Common myeloid progenitor, CD34-positive (primary cell): ENCODE data around the gene ZNF526.

Source experiments
- CTCF ChIA-PET: fragments of 350-600 bp; sonication (Branson Sonifier 250); formaldehyde crosslinking; loops from one replicate; lab custom pipeline; 2021; ENCODE audit warnings: antibody characterized with exemption; lab: Charles Lee
- POLR2A ChIA-PET: fragments of 350-600 bp; sonication (Branson Sonifier 250); formaldehyde crosslinking; loops from one replicate; lab custom pipeline; 2021; ENCODE audit warnings: antibody characterized with exemption; lab: Charles Lee
- DNase-seq, 3 donors: peaks; one replicate each; pipeline versions ENCODE4 v3.0.0 to v3.0.0-alpha.2; 2013
- H3K27ac ChIP-seq, 2 experiments: 1 replicate in 1 of 2; 2 replicates in 1 of 2; pipeline ENCODE4 v1.7.0; 2013; ENCODE audit warnings: inconsistent platforms in 2 of 2, low read length in 2 of 2, mild to moderate bottlenecking in 2 of 2, low read depth in 1 of 2, moderate library complexity in 1 of 2; ENCODE audit not compliant: severe bottlenecking in 2 of 2, insufficient read depth in 1 of 2, poor library complexity in 1 of 2
- H3K27me3 ChIP-seq, 5 experiments: replicated peaks in 2 of 5; 1 replicate in 3 of 5; 2 replicates in 2 of 5; pipeline versions ENCODE4 v1.6.1 to v1.7.0; 2013; ENCODE audit warnings: low read length in 4 of 5, mild to moderate bottlenecking in 2 of 5, moderate library complexity in 2 of 5, inconsistent platforms in 1 of 5; ENCODE audit not compliant: insufficient read depth in 5 of 5, control insufficient read depth in 4 of 5
- H3K36me3 ChIP-seq, 4 experiments: 1 replicate in 2 of 4; 2 replicates in 2 of 4; pipeline versions ENCODE4 v1.6.1 to v1.7.0; 2013; ENCODE audit warnings: low read length in 3 of 4, control low read depth in 1 of 4, mild to moderate bottlenecking in 1 of 4; ENCODE audit not compliant: control insufficient read depth in 4 of 4, insufficient read depth in 4 of 4
- H3K4me1 ChIP-seq, 4 experiments: 1 replicate in 3 of 4; 2 replicates in 1 of 4; pipeline versions ENCODE4 v1.6.1 to v1.7.1; 2013; ENCODE audit warnings: low read length in 3 of 4, mild to moderate bottlenecking in 3 of 4, control low read depth in 1 of 4, inconsistent platforms in 1 of 4, moderate library complexity in 1 of 4; ENCODE audit not compliant: control insufficient read depth in 4 of 4, insufficient read depth in 4 of 4; ENCODE audit errors: control extremely low read depth in 1 of 4
- H3K4me3 ChIP-seq, 7 experiments: 1 replicate in 4 of 7; 2 replicates in 3 of 7; pipeline versions ENCODE4 v1.5.1 to v1.7.0; 2013; ENCODE audit warnings: mild to moderate bottlenecking in 7 of 7, low read length in 6 of 7, moderate library complexity in 6 of 7, inconsistent platforms in 2 of 7, low read depth in 2 of 7, control low read depth in 1 of 7; ENCODE audit not compliant: insufficient read depth in 4 of 7, control insufficient read depth in 1 of 7; ENCODE audit errors: extremely low read depth in 1 of 7
- H3K9me3 ChIP-seq, 5 experiments: 1 replicate in 4 of 5; 2 replicates in 1 of 5; pipeline versions ENCODE4 v1.6.1 to v1.7.1; 2013; ENCODE audit warnings: low read length in 4 of 5, mild to moderate bottlenecking in 2 of 5, inconsistent platforms in 1 of 5, low read depth in 1 of 5, moderate library complexity in 1 of 5; ENCODE audit not compliant: control insufficient read depth in 4 of 5, insufficient read depth in 2 of 5; ENCODE audit errors: control extremely low read depth in 1 of 5
- WGBS: methylation state at CpG from one replicate; pipeline ENCODE4 v1.1.5; 2013; ENCODE audit not compliant: insufficient coverage; 5-methylcytosine and 5-hydroxymethylcytosine counted together

The ZNF526 gene

GRCh38 chr19:42230571-42230970 lies 10.5 kb downstream of the ZNF526 start:
- H3K4me3 ChIP-seq, result no peak overlapping the region
- POLR2A ChIA-PET, result no interaction called here
- CTCF ChIA-PET, result interaction anchor here (1.1 kb wide), 2 partner anchors 49 to 64 kb away, joined by 3 to 4 read pairs; no protein-coding TSS in a partner anchor

GRCh38 chr19:42232435-42232834 lies 12.3 kb downstream of the ZNF526 start:
- ChIA-PET POLR2A (no interaction called here), CTCF (interaction anchor here (0.9 kb wide), 1 partner anchor 8 kb away, joined by 3 read pairs; no protein-coding TSS in a partner anchor)
- WGBS, result 100% methylated on average over 6 of the region's 10 CpGs
- H3K9me3 ChIP-seq, result no peaks in the 10 kb centered on the region
- H3K36me3 ChIP-seq, result peaks cover 13 to 87% (median 64%) of the 10 kb centered on the region in 4 experiments
- H3K4me1 ChIP-seq, result peaks cover 0 to 6% (median 2%) of the 10 kb centered on the region in 4 experiments
- H3K4me3 ChIP-seq, result no peak overlapping the region
- DNase-seq, result no peak
- H3K27me3 ChIP-seq, result no peaks in the 10 kb centered on the region
- peak overlapping the region in 1 of 2 experiments; percentile 4 for H3K27ac ChIP-seq

More at GRCh38 chr19:42230571-42230970, 10.5 kb downstream of the ZNF526 start:
- no peak for DNase-seq
- Histone ChIP-seq H3K9me3 (no peaks in the 10 kb centered on the region), H3K4me1 (peaks cover 0 to 6% (median 2%) of the 10 kb centered on the region in 4 experiments), H3K36me3 (peaks cover 9 to 91% (median 64%) of the 10 kb centered on the region in 4 experiments), H3K27ac (no peak overlapping the region), H3K27me3 (no peaks in the 10 kb centered on the region)
- 87% methylated on average over 4 of the region's 4 CpGs for WGBS

- ChIA-PET CTCF (interaction anchor here (0.8 to 2.8 kb wide), 2 partner anchors 47 to 124 kb away, joined by 3 to 11 read pairs; no protein-coding TSS in a partner anchor), POLR2A (interaction anchor here (1.0 kb wide), 1 partner anchor 10 kb away, joined by 3 read pairs; no protein-coding TSS in a partner anchor)
- H3K9me3 ChIP-seq, result no peaks in the 10 kb centered on the region
- WGBS, result 100% methylated on average over 3 of the region's 7 CpGs
- H3K4me3 ChIP-seq, result no peak overlapping the region
- no peaks in the 10 kb centered on the region for H3K27me3 ChIP-seq
- H3K27ac ChIP-seq, result no peak overlapping the region
- H3K36me3 ChIP-seq, result peaks cover 13 to 83% (median 64%) of the 10 kb centered on the region in 4 experiments
- H3K4me1 ChIP-seq, result peaks cover 0 to 6% (median 2%) of the 10 kb centered on the region in 4 experiments
- DNase-seq, result no peak
Observed at GRCh38 chr19:42233106-42233505, 13.0 kb downstream of the ZNF526 start.

GRCh38 chr19:42233678-42234292 lies 13.7 kb downstream of the ZNF526 start:
- H3K4me3 ChIP-seq, result no peak overlapping the region
- H3K27me3 ChIP-seq, result no peaks in the 10 kb centered on the region
- peaks cover 13 to 78% (median 62%) of the 10 kb centered on the region in 4 experiments for H3K36me3 ChIP-seq
- CTCF ChIA-PET, result interaction anchor here (0.8 to 2.8 kb wide), 4 partner anchors 35 to 124 kb away, joined by 3 to 11 read pairs (median 4); no protein-coding TSS in a partner anchor
- no peaks in the 10 kb centered on the region for H3K9me3 ChIP-seq
- 96% methylated on average over 5 of the region's 6 CpGs for WGBS
- no peak overlapping the region for H3K27ac ChIP-seq
- POLR2A ChIA-PET, result interaction anchor here (0.6 to 1.0 kb wide), 2 partner anchors 9 to 99 kb away, joined by 3 read pairs; no protein-coding TSS in a partner anchor
- no peak for DNase-seq
- H3K4me1 ChIP-seq, result peaks cover 0 to 6% (median 2%) of the 10 kb centered on the region in 4 experiments

- ChIA-PET POLR2A (interaction anchor here (0.6 kb wide), 2 partner anchors 34 to 100 kb away, joined by 3 read pairs; partner anchors contain the start of gene CIC), CTCF (interaction anchor here (1.2 to 2.8 kb wide), 4 partner anchors 19 to 125 kb away, joined by 3 to 11 read pairs (median 5); no protein-coding TSS in a partner anchor)
- H3K27me3 ChIP-seq, result no peaks in the 10 kb centered on the region
- no peak for DNase-seq
- H3K27ac ChIP-seq, result no peak overlapping the region
- peaks cover 0 to 6% (median 1%) of the 10 kb centered on the region in 4 experiments for H3K4me1 ChIP-seq
- WGBS, result 100% methylated on average over 3 of the region's 11 CpGs
- no peaks in the 10 kb centered on the region for H3K9me3 ChIP-seq
- H3K4me3 ChIP-seq, result no peak overlapping the region
- H3K36me3 ChIP-seq, result peaks cover 13 to 78% (median 63%) of the 10 kb centered on the region in 4 experiments
Observed at GRCh38 chr19:42234364-42234763, 14.3 kb downstream of the ZNF526 start.

GRCh38 chr19:42235181-42235580 lies 15.1 kb downstream of the ZNF526 start:
- no peak overlapping the region for H3K27ac ChIP-seq
- peaks cover 13 to 78% (median 64%) of the 10 kb centered on the region in 4 experiments for H3K36me3 ChIP-seq
- POLR2A ChIA-PET, result interaction anchor here (0.6 kb wide), 1 partner anchor 34 kb away, joined by 3 read pairs; the partner anchor contains the start of gene CIC
- WGBS, result 81% methylated on average over 5 of the region's 5 CpGs
- DNase-seq, result no peak
- no peak overlapping the region for H3K4me3 ChIP-seq
- CTCF ChIA-PET, result interaction anchor here (0.6 to 2.8 kb wide), 6 partner anchors 11 to 137 kb away, joined by 3 to 11 read pairs (median 4); no protein-coding TSS in a partner anchor
- H3K27me3 ChIP-seq, result no peaks in the 10 kb centered on the region
- H3K4me1 ChIP-seq, result peaks cover 0 to 2% (median 0%) of the 10 kb centered on the region in 4 experiments
- no peaks in the 10 kb centered on the region for H3K9me3 ChIP-seq
